HG02884 (cell line): ENCODE measurements around the gene CYB5RL.
"Not testable (repeated sequence)": the region's sequence is repeated elsewhere in the genome, so short reads cannot be mapped to it uniquely, and the experiment has no call there.

Experiments used
- ATAC-seq: cut with Tn5 transposase; IDR thresholded peaks from one replicate; pipeline ENCODE4 v1.9.1; 2021; ENCODE audit warnings: mild to moderate bottlenecking, moderate library complexity; ENCODE audit not compliant: unreplicated experiment

CYB5RL gene

GRCh38 chr1:54191525-54191924 lies 8.3 kb downstream of the CYB5RL start:
- ATAC-seq, result no peak

GRCh38 chr1:54190526-54190925 lies 9.3 kb downstream of the CYB5RL start:
- no peak for ATAC-seq

GRCh38 chr1:54188291-54188690 lies 11.5 kb downstream of the CYB5RL start:
- ATAC-seq, result no peak

- ATAC-seq, result no peak
Measured at GRCh38 chr1:54186056-54186455, 13.8 kb downstream of the CYB5RL start.

GRCh38 chr1:54180701-54181360 lies 19.0 kb downstream of the CYB5RL start:
- ATAC-seq, result no peak

- ATAC-seq, result no peak
Measured at GRCh38 chr1:54178296-54179070, 21.3 kb downstream of the CYB5RL start.

GRCh38 chr1:54177726-54178125 lies 22.1 kb downstream of the CYB5RL start:
- ATAC-seq, result no peak

- no peak for ATAC-seq
Measured at GRCh38 chr1:54176621-54177327, 23.1 kb downstream of the CYB5RL start.

- no peak for ATAC-seq
Measured at GRCh38 chr1:54174106-54174505, 25.7 kb downstream of the CYB5RL start.

GRCh38 chr1:54173681-54174080 lies 26.1 kb downstream of the CYB5RL start:
- ATAC-seq, result no peak

- no peak for ATAC-seq
Measured at GRCh38 chr1:54172614-54173599, 26.9 kb downstream of the CYB5RL start.

- ATAC-seq, result no peak
Measured at GRCh38 chr1:54171606-54172005, 28.2 kb downstream of the CYB5RL start.

- no peak for ATAC-seq
Measured at GRCh38 chr1:54171016-54171415, 28.8 kb downstream of the CYB5RL start.

- ATAC-seq, result no peak
Measured at GRCh38 chr1:54169068-54169467, 30.8 kb downstream of the CYB5RL start.

- no peak for ATAC-seq
Measured at GRCh38 chr1:54168206-54168965, 31.4 kb downstream of the CYB5RL start.

GRCh38 chr1:54167422-54168139 lies 32.2 kb downstream of the CYB5RL start:
- no peak for ATAC-seq

- ATAC-seq, result not testable (repeated sequence)
Measured at GRCh38 chr1:54166357-54166756, 33.5 kb downstream of the CYB5RL start.

- no peak for ATAC-seq
Measured at GRCh38 chr1:54165146-54165545, 34.7 kb downstream of the CYB5RL start.

GRCh38 chr1:54163573-54163972 lies 36.3 kb downstream of the CYB5RL start:
- no peak for ATAC-seq
